GM12878 (cell line): ENCODE measurements around the gene LSM5. TPM values are rescaled to one million over a fixed set of nuclear protein-coding genes. Genes with fewer than 3 reads are reported as not detected.

Experiments used
- ATAC-seq: fragments of 200-7000 bp; cut with Tn5 transposase; 3 replicates; pipeline ENCODE4 v1.9.1; 2020; ENCODE audit warnings: mild to moderate bottlenecking, moderate library complexity
- BruUV-seq: library from RNA; stranded (reverse); fragments of 400-500 nt; replicated peaks from 2 replicates; lab custom pipeline; 2021; lab: Mats Ljungman, UMichigan
- CTCF ChIA-PET: fragments of 300-600 bp; sonication (Branson Sonifier 250); formaldehyde crosslinking; extraction: SDS; loops from one replicate; lab custom pipeline; 2021; ENCODE audit warnings: inconsistent platforms; lab: Yijun Ruan, JAX
- POLR2A ChIA-PET: fragments of 350-600 bp; formaldehyde crosslinking; extraction: SDS; loops from one replicate; lab custom pipeline; 2021; ENCODE audit warnings: inconsistent platforms; lab: Charles Lee
- RAD21 ChIA-PET: fragments of 300-600 bp; sonication (Branson Sonifier 250); formaldehyde crosslinking; loops from one replicate; lab custom pipeline; 2023; ENCODE audit warnings: antibody characterized with exemption; ENCODE audit not compliant: unreplicated experiment; lab: Charles Lee
- SMC1A ChIA-PET: fragments of 300-600 bp; sonication (Branson Sonifier 250); formaldehyde crosslinking; loops from one replicate; lab custom pipeline; 2023; ENCODE audit not compliant: unreplicated experiment, uncharacterized antibody; lab: Charles Lee
- DNase-seq: peaks from one replicate; pipeline ENCODE4 v3.0.0-alpha.2; 2011; ENCODE audit warnings: low read depth, low spot score
- FAIRE-seq: peaks from 3 replicates; lab custom pipeline; 2011; peaks lifted over from hg19 to GRCh38; lab: Jason Lieb, UNC
- H2AFZ ChIP-seq: 2 replicates; pipeline ENCODE4 v1.6.0; 2011; ENCODE audit warnings: low read depth, low read length, control low read depth; ENCODE audit not compliant: control insufficient read depth
- H3K27ac ChIP-seq: 2 replicates; pipeline ENCODE4 v1.5.1; 2011; ENCODE audit warnings: control low read depth; ENCODE audit not compliant: control insufficient read depth, insufficient read depth
- H3K27me3 ChIP-seq, 2 experiments: replicated peaks in 1 of 2; 2 replicates each; pipeline versions ENCODE4 v1.6.0 to v1.6.1; 2011; ENCODE audit warnings: low read length in 1 of 2; ENCODE audit not compliant: control insufficient read depth in 2 of 2, insufficient read depth in 2 of 2
- H3K36me3 ChIP-seq, 2 experiments: 2 replicates each; pipeline ENCODE4 v1.5.1; 2011; ENCODE audit warnings: low read length in 1 of 2; ENCODE audit not compliant: control insufficient read depth in 2 of 2, insufficient read depth in 2 of 2
- H3K4me1 ChIP-seq: 2 replicates; pipeline ENCODE4 v1.6.1; 2011; ENCODE audit warnings: mild to moderate bottlenecking, low read length, moderate library complexity, mixed read lengths; ENCODE audit not compliant: control insufficient read depth, insufficient read depth
- H3K4me2 ChIP-seq: 2 replicates; pipeline ENCODE4 v1.6.0; 2011; ENCODE audit warnings: control low read depth; ENCODE audit not compliant: control insufficient read depth, insufficient read depth
- H3K4me3 ChIP-seq: fragments of 200-600 bp; sonication (generic); 2 replicates; pipeline ENCODE4 v1.5.1; 2016
- H3K79me2 ChIP-seq: 2 replicates; pipeline ENCODE4 v1.6.0; 2011; ENCODE audit warnings: low read length; ENCODE audit not compliant: control insufficient read depth, insufficient read depth
- H3K9ac ChIP-seq: 2 replicates; pipeline ENCODE4 v1.8.0; 2011; ENCODE audit warnings: low read length, control low read depth, mixed read lengths; ENCODE audit not compliant: control insufficient read depth, insufficient read depth
- H3K9me3 ChIP-seq: replicated peaks from 3 replicates; pipeline ENCODE4 v1.5.1; 2011; ENCODE audit warnings: mild to moderate bottlenecking, low read length; ENCODE audit not compliant: control insufficient read depth, insufficient read depth
- H4K20me1 ChIP-seq: 2 replicates; pipeline ENCODE4 v1.6.0; 2011; ENCODE audit not compliant: control insufficient read depth, insufficient read depth
- ESRRA ChIP-seq: IDR thresholded peaks from 2 replicates; pipeline ENCODE4 v1.6.1; 2012; ENCODE audit warnings: mild to moderate bottlenecking, low read length, improper control_type of control experiment
- HCFC1 ChIP-seq: fragments of 150-350 bp; IDR thresholded peaks from 2 replicates; pipeline ENCODE4 v1.6.1; 2014; ENCODE audit warnings: low read length
- JUND ChIP-seq: IDR thresholded peaks from 2 replicates; pipeline ENCODE4 v1.6.1; 2012; ENCODE audit warnings: low read depth, mild to moderate bottlenecking, low read length, improper control_type of control experiment, moderate library complexity
- MLLT1 ChIP-seq: fragments of 450-650 bp; IDR thresholded peaks from 2 replicates; pipeline ENCODE4 v1.6.1; 2016; ENCODE audit warnings: mild to moderate bottlenecking
- NR2C2 ChIP-seq: IDR thresholded peaks from 2 replicates; pipeline ENCODE4 v1.6.1; 2011; ENCODE audit warnings: borderline replicate concordance, low read depth; ENCODE audit not compliant: control insufficient read depth, insufficient read length
- NRF1 ChIP-seq: conservative IDR thresholded peaks from 2 replicates; pipeline ENCODE4 v1.6.1; 2011; ENCODE audit warnings: mild to moderate bottlenecking, low read depth, low read length, improper control_type of control experiment
- POLR2A ChIP-seq: IDR thresholded peaks from 2 replicates; pipeline ENCODE4 v1.6.1; 2011; ENCODE audit warnings: low read depth, mild to moderate bottlenecking, low read length
- REST ChIP-seq: IDR thresholded peaks from 2 replicates; pipeline ENCODE4 v1.6.1; 2012; ENCODE audit warnings: mild to moderate bottlenecking, low read depth, low read length
- RFX5 ChIP-seq: IDR thresholded peaks from 2 replicates; pipeline ENCODE4 v1.6.1; 2011; ENCODE audit warnings: low read depth, low read length, improper control_type of control experiment
- TARDBP ChIP-seq: IDR thresholded peaks from 2 replicates; pipeline ENCODE4 v1.6.1; 2016; ENCODE audit warnings: borderline replicate concordance
- ZSCAN29 ChIP-seq: fragments of 450-650 bp; IDR thresholded peaks from 2 replicates; pipeline ENCODE4 v1.6.1; 2017; ENCODE audit warnings: mild to moderate bottlenecking, moderate library complexity
- WGBS: methylation state at CpG from one replicate; pipeline ENCODE4 v1.1.6; 2016; ENCODE audit warnings: low lambda C conversion rate; ENCODE audit not compliant: insufficient replicate concordance, insufficient coverage; ENCODE audit errors: missing lambda C conversion rate; 5-methylcytosine and 5-hydroxymethylcytosine counted together
- in situ Hi-C: fragments of 300-500 bp; cut with MboI; formaldehyde crosslinking; loops from 9 replicates; pipeline ENCODE4 v1.14.3; 2018; ENCODE audit warnings: mixed read lengths
- intact Hi-C: fragments of 100-400 bp; cut with micrococcal nuclease; formaldehyde crosslinking; loops from one replicate; pipeline ENCODE4 v1.14.2; 2022; ENCODE audit not compliant: unreplicated experiment
- polyA plus RNA-seq, 11 experiments: library from polyadenylated mRNA; depleted of rRNA in 4 of 11; unstranded in 6 of 11; stranded (reverse) in 5 of 11; fragments of >200 nt; fragmentation: Nextera tagmentation in 4 of 11; fragmentation: Illumina TruSeq in 1 of 11; extraction: Ambion mirVana in 4 of 11; extraction: Trizol in 1 of 11; gene quantifications; 1 replicate in 1 of 11; 2 replicates in 10 of 11; pipeline versions ENCODE4 v1.2.1 to v1.2.3, GENCODE V29; 2011 to 2016; ENCODE audit warnings: inconsistent platforms in 2 of 11, missing spikeins in 2 of 11, low read depth in 1 of 11
- total RNA-seq, 4 experiments: library from RNA; depleted of rRNA in 3 of 4; stranded (reverse); fragments of >200 nt in 3 of 4; fragmentation: Illumina TruSeq in 1 of 4; extraction: Trizol in 1 of 4; gene quantifications; 2 replicates each; pipeline versions ENCODE4 v1.2.1 to v1.2.3, GENCODE V29; 2013 to 2021
- TF ChIP-seq, protein P1 (sequence below): fragments of 450-650 bp; IDR thresholded peaks from 2 replicates; pipeline ENCODE4 v1.6.1; 2017; ENCODE audit warnings: borderline replicate concordance
- TF ChIP-seq, protein P2 (sequence below): fragments of 450-650 bp; IDR thresholded peaks from 2 replicates; pipeline ENCODE4 v1.6.1; 2014; ENCODE audit warnings: mild to moderate bottlenecking
- TF ChIP-seq, protein P3 (sequence below), 3 experiments: IDR thresholded peaks in 2 of 3; conservative IDR thresholded peaks in 1 of 3; 2 replicates each; pipeline ENCODE4 v1.5.1; 2011; ENCODE audit warnings: low read depth in 3 of 3, low read length in 3 of 3, mild to moderate bottlenecking in 3 of 3, control low read depth in 2 of 3, moderate library complexity in 2 of 3, inconsistent platforms in 1 of 3, mixed read lengths in 1 of 3; ENCODE audit not compliant: control insufficient read depth in 2 of 3, insufficient read depth in 1 of 3; ENCODE audit errors: extremely low read depth in 1 of 3

LSM5 gene
- total and polyA plus RNA-seq, 10 of the 15 experiments (the other 5 are each of a cell fraction or from before 2014, with no cell fraction given): 29.4 to 538 (median 145) TPM

GRCh38 chr7:32537760-32538159 lies 47.6 kb upstream of the LSM5 start:
- Histone ChIP-seq H3K4me2 (no peak overlapping the region), H3K36me3 (no peaks in the 10 kb centered on the region), H3K9ac (no peak overlapping the region), H3K79me2 (no peaks in the 10 kb centered on the region; the same call in none of the 2 replicates), H3K4me3 (no peak overlapping the region), H3K27ac (no peak overlapping the region), H4K20me1 (no peaks in the 10 kb centered on the region), H2AFZ (no peak overlapping the region), H3K9me3 (no peaks in the 10 kb centered on the region), H3K27me3 (no peaks in the 10 kb centered on the region), H3K4me1 (no peaks in the 10 kb centered on the region)
- FAIRE-seq: no peak
- ChIA-PET POLR2A (no interaction called here), CTCF (no interaction called here), SMC1A (no interaction called here), RAD21 (no interaction called here)
- BruUV-seq: no TSS peak
- no peak for ATAC-seq
- 93% methylated on average over 4 of the region's 4 CpGs for WGBS
- no peak for DNase-seq
- intact Hi-C loops (no loop called here), in situ Hi-C loops (no loop called here)
- TF ChIP-seq MLLT1 (no peak), JUND (no peak), NRF1 (no peak), RFX5 (no peak), NR2C2 (no peak), TARDBP (no peak), ZSCAN29 (no peak), REST (no peak), HCFC1 (no peak), POLR2A (no peak), ESRRA (no peak)
- TF ChIP-seq, protein P1, sequence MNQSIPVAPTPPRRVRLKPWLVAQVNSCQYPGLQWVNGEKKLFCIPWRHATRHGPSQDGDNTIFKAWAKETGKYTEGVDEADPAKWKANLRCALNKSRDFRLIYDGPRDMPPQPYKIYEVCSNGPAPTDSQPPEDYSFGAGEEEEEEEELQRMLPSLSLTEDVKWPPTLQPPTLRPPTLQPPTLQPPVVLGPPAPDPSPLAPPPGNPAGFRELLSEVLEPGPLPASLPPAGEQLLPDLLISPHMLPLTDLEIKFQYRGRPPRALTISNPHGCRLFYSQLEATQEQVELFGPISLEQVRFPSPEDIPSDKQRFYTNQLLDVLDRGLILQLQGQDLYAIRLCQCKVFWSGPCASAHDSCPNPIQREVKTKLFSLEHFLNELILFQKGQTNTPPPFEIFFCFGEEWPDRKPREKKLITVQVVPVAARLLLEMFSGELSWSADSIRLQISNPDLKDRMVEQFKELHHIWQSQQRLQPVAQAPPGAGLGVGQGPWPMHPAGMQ: no peak
- TF ChIP-seq, protein P2, sequence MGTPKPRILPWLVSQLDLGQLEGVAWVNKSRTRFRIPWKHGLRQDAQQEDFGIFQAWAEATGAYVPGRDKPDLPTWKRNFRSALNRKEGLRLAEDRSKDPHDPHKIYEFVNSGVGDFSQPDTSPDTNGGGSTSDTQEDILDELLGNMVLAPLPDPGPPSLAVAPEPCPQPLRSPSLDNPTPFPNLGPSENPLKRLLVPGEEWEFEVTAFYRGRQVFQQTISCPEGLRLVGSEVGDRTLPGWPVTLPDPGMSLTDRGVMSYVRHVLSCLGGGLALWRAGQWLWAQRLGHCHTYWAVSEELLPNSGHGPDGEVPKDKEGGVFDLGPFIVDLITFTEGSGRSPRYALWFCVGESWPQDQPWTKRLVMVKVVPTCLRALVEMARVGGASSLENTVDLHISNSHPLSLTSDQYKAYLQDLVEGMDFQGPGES: no peak
- TF ChIP-seq, protein P3, sequence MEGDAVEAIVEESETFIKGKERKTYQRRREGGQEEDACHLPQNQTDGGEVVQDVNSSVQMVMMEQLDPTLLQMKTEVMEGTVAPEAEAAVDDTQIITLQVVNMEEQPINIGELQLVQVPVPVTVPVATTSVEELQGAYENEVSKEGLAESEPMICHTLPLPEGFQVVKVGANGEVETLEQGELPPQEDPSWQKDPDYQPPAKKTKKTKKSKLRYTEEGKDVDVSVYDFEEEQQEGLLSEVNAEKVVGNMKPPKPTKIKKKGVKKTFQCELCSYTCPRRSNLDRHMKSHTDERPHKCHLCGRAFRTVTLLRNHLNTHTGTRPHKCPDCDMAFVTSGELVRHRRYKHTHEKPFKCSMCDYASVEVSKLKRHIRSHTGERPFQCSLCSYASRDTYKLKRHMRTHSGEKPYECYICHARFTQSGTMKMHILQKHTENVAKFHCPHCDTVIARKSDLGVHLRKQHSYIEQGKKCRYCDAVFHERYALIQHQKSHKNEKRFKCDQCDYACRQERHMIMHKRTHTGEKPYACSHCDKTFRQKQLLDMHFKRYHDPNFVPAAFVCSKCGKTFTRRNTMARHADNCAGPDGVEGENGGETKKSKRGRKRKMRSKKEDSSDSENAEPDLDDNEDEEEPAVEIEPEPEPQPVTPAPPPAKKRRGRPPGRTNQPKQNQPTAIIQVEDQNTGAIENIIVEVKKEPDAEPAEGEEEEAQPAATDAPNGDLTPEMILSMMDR (IDR thresholded peaks at IDR 0.05 in 2 of 3, conservative IDR thresholded peaks at IDR 0.05 in 1 of 3; ENCODE audit: control insufficient read depth in 2 of 3, extremely low read depth in 1 of 3, insufficient read depth in 1 of 3, low read depth in 3 of 3, low read length in 3 of 3): no peak
